ENCODE results near the gene MDP1. TPM values are rescaled to one million over a fixed set of nuclear protein-coding genes. Genes with fewer than 3 reads are reported as not detected.

MDP1 gene
- total and polyA plus RNA-seq, 10 of the 15 experiments (the other 5 are each of a cell fraction or from before 2014, with no cell fraction given), result 10.4 to 45.8 (median 23.5) TPM

DNA sequence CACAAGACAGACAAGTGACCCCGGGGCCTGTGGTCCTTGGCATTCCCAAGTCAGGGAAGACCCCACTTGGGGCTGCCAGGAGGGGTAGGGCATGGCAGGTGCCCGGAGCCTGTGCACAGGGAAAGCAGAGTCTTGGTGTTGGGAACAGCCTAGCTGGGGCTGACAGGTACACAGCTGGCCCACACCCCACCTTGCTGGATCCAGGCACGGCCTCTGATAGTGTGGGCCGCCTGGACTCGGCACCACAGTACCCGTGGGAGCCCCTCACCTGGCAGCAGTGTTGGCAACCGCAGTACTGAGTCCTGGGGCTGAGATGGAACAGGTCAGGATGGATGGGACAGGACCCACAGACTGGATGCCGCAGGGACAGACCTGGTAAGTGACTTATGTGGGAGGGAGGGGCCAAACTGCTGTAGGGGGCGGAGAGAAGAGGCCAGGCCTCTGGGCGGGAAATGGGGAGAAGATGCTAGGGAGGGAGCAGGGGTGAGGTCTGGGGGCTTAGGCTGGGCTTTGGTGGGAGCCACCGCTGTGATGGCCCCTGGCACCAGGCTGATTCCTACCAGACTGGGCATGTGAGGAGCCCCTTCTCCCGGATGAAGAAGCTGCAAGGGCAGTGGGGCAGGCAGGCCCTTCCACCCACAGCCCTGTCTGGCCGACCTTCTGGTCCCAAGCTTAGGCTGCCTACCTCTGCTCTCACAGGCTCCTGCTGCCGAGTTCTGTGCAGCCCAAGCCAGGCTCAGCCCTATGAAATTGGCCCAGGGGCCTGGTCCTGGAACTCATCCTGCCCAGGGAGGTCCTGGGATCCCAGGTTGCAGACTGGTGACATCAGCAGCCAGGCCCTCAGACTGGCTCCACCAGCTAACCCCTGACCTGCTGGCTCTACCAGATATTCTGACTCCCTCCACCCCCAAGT, 47.2 kb upstream of the MDP1 start, which contains the start of gene TGM1 (continued):
- TF ChIP-seq ZNF687 (IDR thresholded peaks at IDR 0.05), result no peak
- TF ChIP-seq SMAD1 (IDR thresholded peaks at IDR 0.05; ENCODE audit: low read depth, partially characterized antibody), result no peak
- TF ChIP-seq, protein P1, sequence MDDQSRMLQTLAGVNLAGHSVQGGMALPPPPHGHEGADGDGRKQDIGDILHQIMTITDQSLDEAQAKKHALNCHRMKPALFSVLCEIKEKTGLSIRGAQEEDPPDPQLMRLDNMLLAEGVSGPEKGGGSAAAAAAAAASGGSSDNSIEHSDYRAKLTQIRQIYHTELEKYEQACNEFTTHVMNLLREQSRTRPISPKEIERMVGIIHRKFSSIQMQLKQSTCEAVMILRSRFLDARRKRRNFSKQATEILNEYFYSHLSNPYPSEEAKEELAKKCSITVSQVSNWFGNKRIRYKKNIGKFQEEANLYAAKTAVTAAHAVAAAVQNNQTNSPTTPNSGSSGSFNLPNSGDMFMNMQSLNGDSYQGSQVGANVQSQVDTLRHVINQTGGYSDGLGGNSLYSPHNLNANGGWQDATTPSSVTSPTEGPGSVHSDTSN (IDR thresholded peaks at IDR 0.05; ENCODE audit: insufficient replicate concordance, low read depth, low read length), result no peak
- no peak for TF ChIP-seq CBX5 (IDR thresholded peaks at IDR 0.05; ENCODE audit: low read depth)
- TF ChIP-seq RAD51 (IDR thresholded peaks at IDR 0.05), result no peak

Data from GM12878 (cell line).